NCI-H2081 treated with DMSO at 0.1 percent for 48 hours (cell line): ENCODE data around the gene NAT8L.

ENCODE experiments used
- DNase-seq: peaks from one replicate; lab custom pipeline; 2025; lab: John Stamatoyannopoulos, UW

Gene NAT8L

GRCh38 chr4:2064276-2064991, 5.3 kb downstream of the NAT8L start:
- DNase-seq, result no peak

- no peak for DNase-seq
Measured at GRCh38 chr4:2065106-2065930, 6.2 kb downstream of the NAT8L start.

- DNase-seq, result no peak
Measured at GRCh38 chr4:2066011-2066551, 7.0 kb downstream of the NAT8L start.

GRCh38 chr4:2066571-2067445, 7.7 kb downstream of the NAT8L start:
- DNase-seq, result no peak

GRCh38 chr4:2067446-2068197, 8.5 kb downstream of the NAT8L start:
- no peak for DNase-seq

- DNase-seq, result no peak
Measured at GRCh38 chr4:2068198-2068470, 9.0 kb downstream of the NAT8L start.

- DNase-seq, result no peak
Measured at GRCh38 chr4:2068566-2068965, 9.4 kb downstream of the NAT8L start.

GRCh38 chr4:2069161-2069971, 10.2 kb downstream of the NAT8L start:
- DNase-seq, result no peak

- DNase-seq, result no peak
Measured at GRCh38 chr4:2069986-2070385, 10.9 kb downstream of the NAT8L start.

GRCh38 chr4:2070421-2071251, 11.5 kb downstream of the NAT8L start:
- DNase-seq, result no peak

GRCh38 chr4:2071252-2071911, 12.3 kb downstream of the NAT8L start:
- DNase-seq, result no peak

GRCh38 chr4:2071912-2072867, 13.1 kb downstream of the NAT8L start:
- DNase-seq, result no peak

GRCh38 chr4:2072971-2073807, 14.1 kb downstream of the NAT8L start:
- no peak for DNase-seq

GRCh38 chr4:2073808-2074481, 14.8 kb downstream of the NAT8L start:
- no peak for DNase-seq

- DNase-seq, result no peak
Measured at GRCh38 chr4:2074588-2074987, 15.5 kb downstream of the NAT8L start.

- DNase-seq, result no peak
Measured at GRCh38 chr4:2075171-2075986, 16.3 kb downstream of the NAT8L start.
